Measurements from ENCODE around the gene ZNF516.

ZNF516 gene

GRCh38 chr18:76453932-76454331 is 41.1 kb downstream of the ZNF516 start:
- DNase-seq (ENCODE audit: low read depth), result no peak

- DNase-seq (ENCODE audit: low read depth), result no peak
These were observed 41.9 kb downstream of the ZNF516 start for GRCh38 chr18:76453057-76453561.

- DNase-seq (ENCODE audit: low read depth), result no peak
These were observed 42.7 kb downstream of the ZNF516 start for GRCh38 chr18:76452357-76452756.

GRCh38 chr18:76451396-76452331 is 43.4 kb downstream of the ZNF516 start:
- no peak for DNase-seq (ENCODE audit: low read depth)

- no peak for DNase-seq (ENCODE audit: low read depth)
These were observed 44.3 kb downstream of the ZNF516 start for GRCh38 chr18:76450452-76451395.

GRCh38 chr18:76449111-76449453 is 46.0 kb downstream of the ZNF516 start:
- no peak for DNase-seq (ENCODE audit: low read depth)

- no peak for DNase-seq (ENCODE audit: low read depth)
These were observed 46.6 kb downstream of the ZNF516 start for GRCh38 chr18:76448256-76449110.

GRCh38 chr18:76447258-76447890 is 47.7 kb downstream of the ZNF516 start:
- DNase-seq (ENCODE audit: low read depth), result no peak

- no peak for DNase-seq (ENCODE audit: low read depth)
These were observed 48.5 kb downstream of the ZNF516 start for GRCh38 chr18:76446321-76447257.

GRCh38 chr18:76445741-76446232 is 49.3 kb downstream of the ZNF516 start:
- DNase-seq (ENCODE audit: low read depth), result no peak

- no peak for DNase-seq (ENCODE audit: low read depth)
These were observed 49.8 kb downstream of the ZNF516 start for GRCh38 chr18:76445275-76445674.

- DNase-seq (ENCODE audit: low read depth), result no peak
These were observed 50.5 kb downstream of the ZNF516 start for GRCh38 chr18:76444446-76445105.

- DNase-seq (ENCODE audit: low read depth), result no peak
These were observed 51.3 kb downstream of the ZNF516 start for GRCh38 chr18:76443519-76444445.

- DNase-seq (ENCODE audit: low read depth), result no peak
These were observed 52.5 kb downstream of the ZNF516 start for GRCh38 chr18:76442413-76443171.

GRCh38 chr18:76441668-76442412 is 53.2 kb downstream of the ZNF516 start:
- no peak for DNase-seq (ENCODE audit: low read depth)

- DNase-seq (ENCODE audit: low read depth), result no peak
These were observed 53.9 kb downstream of the ZNF516 start for GRCh38 chr18:76441002-76441667.
